Measurements from ENCODE around the gene FAM24A. TPM values are rescaled to one million over a fixed set of nuclear protein-coding genes. Genes with fewer than 3 reads are reported as not detected.

Gene FAM24A
- not detected in 2 replicates for total RNA-seq
- polyA plus RNA-seq: not detected in 2 replicates
- polyA plus RNA-seq (2012): not detected in 2 replicates
- not detected in 2 replicates for polyA minus RNA-seq (ENCODE audit: low replicate concordance)

GRCh38 chr10:122910310-122910709 is at the start of gene FAM24A:
FAM24A (plus strand) TSS chr10:122910610; CDS start chr10:122911635, 1,025 bp downstream.
- Histone ChIP-seq H3K27ac (ENCODE audit: insufficient read depth, low read length) (no peak within 1 kb of the TSS), H3K4me2 (ENCODE audit: extremely low read depth, insufficient read depth, low read length) (no peak within 1 kb of the TSS), H3K36me3 (ENCODE audit: control insufficient read depth, insufficient read depth, low read length) (no peaks in the 10 kb centered on the region), H3K4me1 (ENCODE audit: control insufficient read depth, extremely low read depth, insufficient read depth, low read length) (no peaks in the 10 kb centered on the region), H4K20me1 (ENCODE audit: control insufficient read depth, extremely low read depth, insufficient read depth, low read length) (no peaks in the 10 kb centered on the region), H3K4me3 (replicated peaks in 1 of 4; ENCODE audit: control extremely low read depth in 1 of 4, insufficient read depth in 1 of 4, low read depth in 3 of 4, low read length in 4 of 4) (no peak within 1 kb of the TSS), H3K9me3 (ENCODE audit: control insufficient read depth, insufficient read depth, low read depth, low read length) (no peaks in the 10 kb centered on the region), H3K27me3 (ENCODE audit: control insufficient read depth, insufficient read depth, low read length) (no peaks in the 10 kb centered on the region), H3K79me2 (ENCODE audit: control insufficient read depth, insufficient read depth, low read length) (no peaks in the 10 kb centered on the region), H2AFZ (ENCODE audit: low read length) (no peak within 1 kb of the TSS), H3K9ac (ENCODE audit: insufficient read depth, low read length) (no peak within 1 kb of the TSS)
- no peak for DNase-seq (ENCODE audit: low read depth in 2 of 2)
- TF ChIP-seq CTCF (conservative IDR thresholded peaks at IDR 0.05 in 1 of 2, IDR thresholded peaks at IDR 0.05 in 1 of 2; ENCODE audit: low read depth in 1 of 2, low read length in 2 of 2): no peak
- no peak for TF ChIP-seq EZH2 (IDR thresholded peaks at IDR 0.05; ENCODE audit: low read length, missing control alignments)

- TF ChIP-seq EZH2 (IDR thresholded peaks at IDR 0.05; ENCODE audit: low read length, missing control alignments): no peak
- TF ChIP-seq CTCF (conservative IDR thresholded peaks at IDR 0.05 in 1 of 2, IDR thresholded peaks at IDR 0.05 in 1 of 2; ENCODE audit: low read depth in 1 of 2, low read length in 2 of 2): no peak
- DNase-seq (ENCODE audit: low read depth in 2 of 2): peak; percentile 68 to 69
- Histone ChIP-seq H2AFZ (ENCODE audit: low read length) (peak overlapping the region; percentile 31), H3K27ac (ENCODE audit: insufficient read depth, low read length) (peak overlapping the region; percentile 86), H3K4me3 (replicated peaks in 1 of 4; ENCODE audit: control extremely low read depth in 1 of 4, insufficient read depth in 1 of 4, low read depth in 3 of 4, low read length in 4 of 4) (no peak overlapping the region), H3K27me3 (ENCODE audit: control insufficient read depth, insufficient read depth, low read length) (no peaks in the 10 kb centered on the region), H3K9me3 (ENCODE audit: control insufficient read depth, insufficient read depth, low read depth, low read length) (no peaks in the 10 kb centered on the region), H3K36me3 (ENCODE audit: control insufficient read depth, insufficient read depth, low read length) (no peaks in the 10 kb centered on the region), H4K20me1 (ENCODE audit: control insufficient read depth, extremely low read depth, insufficient read depth, low read length) (no peaks in the 10 kb centered on the region), H3K4me1 (ENCODE audit: control insufficient read depth, extremely low read depth, insufficient read depth, low read length) (peaks cover 19% of the 10 kb centered on the region), H3K9ac (ENCODE audit: insufficient read depth, low read length) (no peak overlapping the region), H3K79me2 (ENCODE audit: control insufficient read depth, insufficient read depth, low read length) (peaks cover 29% of the 10 kb centered on the region), H3K4me2 (ENCODE audit: extremely low read depth, insufficient read depth, low read length) (peak overlapping the region; percentile 23)
Measured at GRCh38 chr10:122861711-122862161, 48.7 kb upstream of the FAM24A start.

- no peak overlapping the region for H2AFZ ChIP-seq (ENCODE audit: low read length)
Measured at GRCh38 chr10:122863216-122864193, 46.9 kb upstream of the FAM24A start.

More at GRCh38 chr10:122863216-122864193, 46.9 kb upstream of the FAM24A start:
- Histone ChIP-seq H3K27ac (ENCODE audit: insufficient read depth, low read length) (peak overlapping the region; percentile 5), H3K4me2 (ENCODE audit: extremely low read depth, insufficient read depth, low read length) (no peak overlapping the region), H3K79me2 (ENCODE audit: control insufficient read depth, insufficient read depth, low read length) (peaks cover 24% of the 10 kb centered on the region), H3K36me3 (ENCODE audit: control insufficient read depth, insufficient read depth, low read length) (no peaks in the 10 kb centered on the region), H3K27me3 (ENCODE audit: control insufficient read depth, insufficient read depth, low read length) (no peaks in the 10 kb centered on the region), H4K20me1 (ENCODE audit: control insufficient read depth, extremely low read depth, insufficient read depth, low read length) (no peaks in the 10 kb centered on the region), H3K9me3 (ENCODE audit: control insufficient read depth, insufficient read depth, low read depth, low read length) (no peaks in the 10 kb centered on the region), H3K4me3 (replicated peaks in 1 of 4; ENCODE audit: control extremely low read depth in 1 of 4, insufficient read depth in 1 of 4, low read depth in 3 of 4, low read length in 4 of 4) (no peak overlapping the region), H3K9ac (ENCODE audit: insufficient read depth, low read length) (no peak overlapping the region), H3K4me1 (ENCODE audit: control insufficient read depth, extremely low read depth, insufficient read depth, low read length) (peaks cover 13% of the 10 kb centered on the region)
- DNase-seq (ENCODE audit: low read depth in 2 of 2): no peak
- no peak for TF ChIP-seq CTCF (conservative IDR thresholded peaks at IDR 0.05 in 1 of 2, IDR thresholded peaks at IDR 0.05 in 1 of 2; ENCODE audit: low read depth in 1 of 2, low read length in 2 of 2)
- TF ChIP-seq EZH2 (IDR thresholded peaks at IDR 0.05; ENCODE audit: low read length, missing control alignments): no peak

Data from fibroblast of lung (primary cell).